Suprapubic skin (tissue), 4 donors: ENCODE results near the gene LRP1B. TPM values are rescaled to one million over a fixed set of nuclear protein-coding genes. Genes with fewer than 3 reads are reported as not detected.

Experiments used
- DNase-seq, 2 donors: peaks; one replicate each; pipeline ENCODE4 v3.0.0-alpha.2; 2019; ENCODE audit warnings: low spot score in 2 of 2
- H3K27ac ChIP-seq: fragments of 200-600 bp; sonication (generic); one replicate; pipeline ENCODE4 v1.5.1; 2019
- H3K27me3 ChIP-seq: fragments of 200-600 bp; sonication (generic); one replicate; pipeline ENCODE4 v1.5.1; 2019
- H3K36me3 ChIP-seq: fragments of 200-600 bp; sonication (generic); one replicate; pipeline ENCODE4 v1.5.1; 2019
- H3K4me1 ChIP-seq: fragments of 200-600 bp; sonication (generic); one replicate; pipeline ENCODE4 v1.5.1; 2019
- H3K4me3 ChIP-seq: fragments of 200-600 bp; sonication (generic); one replicate; pipeline ENCODE4 v1.5.1; 2019; ENCODE audit warnings: mild to moderate bottlenecking
- H3K9me3 ChIP-seq: fragments of 200-600 bp; sonication (generic); one replicate; pipeline ENCODE4 v1.5.1; 2019
- CTCF ChIP-seq, 2 donors: fragments of 200-600 bp in 1 of 2; fragments of 450-650 bp in 1 of 2; sonication (generic) in 1 of 2; IDR thresholded peaks; one replicate each; pipeline ENCODE4 v1.5.1; 2016 to 2019; ENCODE audit warnings: antibody characterized with exemption in 2 of 2, mild to moderate bottlenecking in 1 of 2, moderate library complexity in 1 of 2
- EP300 ChIP-seq: sonication (generic); formaldehyde crosslinking; IDR thresholded peaks from one replicate; pipeline ENCODE4 v1.6.1; 2017; ENCODE audit warnings: antibody characterized with exemption
- POLR2A ChIP-seq, 2 donors: fragments of 450-650 bp; IDR thresholded peaks; one replicate each; pipeline ENCODE4 v1.6.1; 2017; ENCODE audit warnings: antibody characterized with exemption in 2 of 2, mild to moderate bottlenecking in 2 of 2, moderate library complexity in 2 of 2
- POLR2AphosphoS5 ChIP-seq, 3 donors: sonication (generic); formaldehyde crosslinking; IDR thresholded peaks; one replicate each; pipeline ENCODE4 v1.6.1; 2017; ENCODE audit warnings: antibody characterized with exemption in 3 of 3
- WGBS: methylation state at CpG from one replicate; pipeline ENCODE4 v1.1.5; 2018; 5-methylcytosine and 5-hydroxymethylcytosine counted together
- total RNA-seq, 4 donors: library from RNA; depleted of rRNA; stranded (reverse); fragments of >200 nt; gene quantifications; one replicate each; pipeline ENCODE4 v1.1.0, GENCODE V29; 2016

The LRP1B gene
- total RNA-seq, 4 donors from 2014 or later = 0.11 to 2.7 (median 1.3) TPM

GRCh38 chr2:141692829-141693228 lies 438.0 kb downstream of the LRP1B start:
- Histone ChIP-seq H3K9me3 (no peaks in the 10 kb centered on the region), H3K27ac (no peak overlapping the region), H3K36me3 (no peaks in the 10 kb centered on the region), H3K4me3 (no peak overlapping the region), H3K27me3 (no peaks in the 10 kb centered on the region), H3K4me1 (no peaks in the 10 kb centered on the region)
- TF ChIP-seq POLR2AphosphoS5 (IDR thresholded peaks at IDR 0.05) (no peak), POLR2A (IDR thresholded peaks at IDR 0.05) (no peak), EP300 (no peak), CTCF (IDR thresholded peaks at IDR 0.05) (no peak)
- no peak for DNase-seq
- 86% methylated on average over 2 of the region's 2 CpGs for WGBS

- Histone ChIP-seq H3K4me1 (no peaks in the 10 kb centered on the region), H3K4me3 (no peak overlapping the region), H3K9me3 (no peaks in the 10 kb centered on the region), H3K27me3 (no peaks in the 10 kb centered on the region), H3K36me3 (no peaks in the 10 kb centered on the region), H3K27ac (no peak overlapping the region)
- WGBS = 82% methylated on average over 2 of the region's 2 CpGs
- TF ChIP-seq EP300 (no peak), CTCF (IDR thresholded peaks at IDR 0.05) (no peak), POLR2AphosphoS5 (IDR thresholded peaks at IDR 0.05) (no peak), POLR2A (IDR thresholded peaks at IDR 0.05) (no peak)
- no peak for DNase-seq
These were observed 454.7 kb downstream of the LRP1B start for GRCh38 chr2:141676139-141676538.

- Histone ChIP-seq H3K4me3 (no peak overlapping the region), H3K27ac (no peak overlapping the region), H3K36me3 (no peaks in the 10 kb centered on the region), H3K4me1 (no peaks in the 10 kb centered on the region), H3K27me3 (no peaks in the 10 kb centered on the region), H3K9me3 (peaks cover 10% of the 10 kb centered on the region)
- no peak for TF ChIP-seq POLR2A (IDR thresholded peaks at IDR 0.05)
- no peak for TF ChIP-seq POLR2AphosphoS5 (IDR thresholded peaks at IDR 0.05)
- no peak for DNase-seq
These were observed 464.6 kb downstream of the LRP1B start for GRCh38 chr2:141666191-141666590.

GRCh38 chr2:141660232-141660631 lies 470.6 kb downstream of the LRP1B start:
- peaks cover 5% of the 10 kb centered on the region for H3K9me3 ChIP-seq
- no peaks in the 10 kb centered on the region for H3K27me3 ChIP-seq
- no peak for DNase-seq
- WGBS = 95% methylated on average over 3 of the region's 8 CpGs
- no peak overlapping the region for H3K4me3 ChIP-seq
- no peak for TF ChIP-seq EP300
- no peak for TF ChIP-seq POLR2A (IDR thresholded peaks at IDR 0.05)
- TF ChIP-seq CTCF (IDR thresholded peaks at IDR 0.05) = no peak
- TF ChIP-seq POLR2AphosphoS5 (IDR thresholded peaks at IDR 0.05) = no peak
- no peaks in the 10 kb centered on the region for H3K36me3 ChIP-seq
- H3K4me1 ChIP-seq = no peaks in the 10 kb centered on the region
- no peak overlapping the region for H3K27ac ChIP-seq

GRCh38 chr2:141654311-141654710 lies 476.5 kb downstream of the LRP1B start:
- no peaks in the 10 kb centered on the region for H3K27me3 ChIP-seq
- H3K36me3 ChIP-seq = no peaks in the 10 kb centered on the region
- H3K27ac ChIP-seq = no peak overlapping the region
- TF ChIP-seq POLR2AphosphoS5 (IDR thresholded peaks at IDR 0.05) = no peak
- no peaks in the 10 kb centered on the region for H3K9me3 ChIP-seq
- H3K4me1 ChIP-seq = no peaks in the 10 kb centered on the region
- WGBS = 45% methylated on average over 1 of the region's 1 CpG
- DNase-seq = no peak
- H3K4me3 ChIP-seq = no peak overlapping the region

- peaks cover 2% of the 10 kb centered on the region for H3K9me3 ChIP-seq
- TF ChIP-seq POLR2AphosphoS5 (IDR thresholded peaks at IDR 0.05) (no peak), EP300 (no peak), POLR2A (IDR thresholded peaks at IDR 0.05) (no peak), CTCF (IDR thresholded peaks at IDR 0.05) (no peak)
- 66% methylated on average over 2 of the region's 2 CpGs for WGBS
- H3K27me3 ChIP-seq = no peaks in the 10 kb centered on the region
- no peaks in the 10 kb centered on the region for H3K36me3 ChIP-seq
- no peak overlapping the region for H3K4me3 ChIP-seq
- DNase-seq = no peak
- no peaks in the 10 kb centered on the region for H3K4me1 ChIP-seq
- no peak overlapping the region for H3K27ac ChIP-seq
These were observed 477.6 kb downstream of the LRP1B start for GRCh38 chr2:141653184-141653583.
